Smooth muscle cell (in vitro differentiated cells): ENCODE results near the gene LRRC7. TPM values are rescaled to one million over a fixed set of nuclear protein-coding genes. Genes with fewer than 3 reads are reported as not detected.

Experiments
- DNase-seq: peaks from one replicate; lab custom pipeline; 2025; ENCODE audit not compliant: unreplicated experiment; lab: John Stamatoyannopoulos, UW
- H2AFZ ChIP-seq: fragments of 200-600 bp; sonication (generic); 2 replicates; pipeline ENCODE4 v1.6.0; 2016; ENCODE audit warnings: antibody characterized with exemption, low read depth, mild to moderate bottlenecking
- H3F3A ChIP-seq: fragments of 200-600 bp; sonication (generic); 2 replicates; pipeline ENCODE4 v1.6.0; 2017; ENCODE audit warnings: antibody characterized with exemption, low read depth
- H3K27ac ChIP-seq: fragments of 200-600 bp; sonication (generic); 2 replicates; pipeline ENCODE4 v1.5.1; 2016; ENCODE audit warnings: low read depth, mild to moderate bottlenecking
- H3K27me3 ChIP-seq: fragments of 200-600 bp; sonication (generic); 2 replicates; pipeline ENCODE4 v1.6.1; 2016; ENCODE audit warnings: low read depth, mild to moderate bottlenecking
- H3K36me3 ChIP-seq: fragments of 200-600 bp; sonication (generic); 2 replicates; pipeline ENCODE4 v1.5.1; 2016; ENCODE audit warnings: low read depth
- H3K4me1 ChIP-seq: fragments of 200-600 bp; sonication (generic); 2 replicates; pipeline ENCODE4 v1.5.1; 2016; ENCODE audit warnings: low read depth
- H3K4me2 ChIP-seq: fragments of 200-600 bp; sonication (generic); 2 replicates; pipeline ENCODE4 v1.6.0; 2016; ENCODE audit warnings: mild to moderate bottlenecking
- H3K4me3 ChIP-seq: fragments of 200-600 bp; sonication (generic); 2 replicates; pipeline ENCODE4 v1.5.1; 2016; ENCODE audit warnings: mild to moderate bottlenecking
- H3K79me2 ChIP-seq: fragments of 200-600 bp; sonication (generic); 2 replicates; pipeline ENCODE4 v1.6.0; 2016; ENCODE audit warnings: low read depth, mild to moderate bottlenecking
- H3K9ac ChIP-seq: fragments of 200-600 bp; sonication (generic); 2 replicates; pipeline ENCODE4 v1.6.0; 2016; ENCODE audit warnings: low read depth
- H3K9me3 ChIP-seq: fragments of 200-600 bp; sonication (generic); replicated peaks from 2 replicates; pipeline ENCODE4 v1.5.1; 2016; ENCODE audit warnings: low read depth
- H4K20me1 ChIP-seq: fragments of 200-600 bp; sonication (generic); 2 replicates; pipeline ENCODE4 v1.6.0; 2016; ENCODE audit warnings: low read depth
- WGBS: methylation state at CpG from one replicate; pipeline ENCODE4 v1.1.7; 2016; ENCODE audit warnings: low lambda C conversion rate; 5-methylcytosine and 5-hydroxymethylcytosine counted together
- polyA plus RNA-seq: library from polyadenylated mRNA; unstranded; fragments of >200 nt; fragmentation: Nextera tagmentation; extraction: Ambion mirVana; gene quantifications from 2 replicates; pipeline ENCODE4 v1.2.1, GENCODE V29; 2016
- total RNA-seq: library from RNA; depleted of rRNA; stranded (reverse); fragments of >200 nt; gene quantifications from 2 replicates; pipeline ENCODE4 v1.2.3, GENCODE V29; 2014
- TF ChIP-seq, protein P1 (sequence below): fragments of 200-600 bp; sonication (generic); IDR thresholded peaks from 2 replicates; pipeline ENCODE4 v1.5.1; 2017; ENCODE audit warnings: borderline replicate concordance, mild to moderate bottlenecking, antibody characterized with exemption; ENCODE audit not compliant: insufficient read depth, poor library complexity, severe bottlenecking

LRRC7 gene
- total and polyA plus RNA-seq, 2 experiments from 2014 or later = 0.04 to 0.06 TPM

DNA sequence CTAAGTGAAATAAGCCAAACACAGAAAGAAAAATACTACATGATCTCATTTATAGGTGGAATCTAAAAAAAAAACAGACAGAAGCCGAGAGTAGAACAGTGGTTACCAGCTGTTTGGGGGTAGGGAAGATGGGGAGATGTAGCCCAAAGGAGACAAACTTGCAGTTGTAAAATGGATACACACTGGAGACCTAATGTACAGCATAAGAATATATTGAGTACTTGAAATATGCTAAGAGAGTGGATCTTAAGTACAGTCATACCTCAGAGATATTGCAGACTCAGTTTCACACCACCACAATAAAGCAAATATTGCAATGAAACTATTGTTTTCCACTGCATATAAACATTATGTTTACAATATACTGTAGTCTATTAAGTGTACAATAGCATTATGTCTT is 320.9 kb downstream of the LRRC7 start:
- Histone ChIP-seq H3K4me2 (no peak overlapping the region), H3K9ac (no peak overlapping the region), H3K4me1 (no peaks in the 10 kb centered on the region), H3K27me3 (no peaks in the 10 kb centered on the region), H3K79me2 (no peaks in the 10 kb centered on the region), H4K20me1 (no peaks in the 10 kb centered on the region), H3F3A (no peaks in the 10 kb centered on the region), H3K4me3 (no peak overlapping the region), H3K36me3 (no peaks in the 10 kb centered on the region), H2AFZ (no peak overlapping the region), H3K9me3 (no peaks in the 10 kb centered on the region), H3K27ac (no peak overlapping the region)
- 86% methylated on average over 1 of the region's 1 CpG for WGBS
- no peak for DNase-seq
- TF ChIP-seq, protein P1, sequence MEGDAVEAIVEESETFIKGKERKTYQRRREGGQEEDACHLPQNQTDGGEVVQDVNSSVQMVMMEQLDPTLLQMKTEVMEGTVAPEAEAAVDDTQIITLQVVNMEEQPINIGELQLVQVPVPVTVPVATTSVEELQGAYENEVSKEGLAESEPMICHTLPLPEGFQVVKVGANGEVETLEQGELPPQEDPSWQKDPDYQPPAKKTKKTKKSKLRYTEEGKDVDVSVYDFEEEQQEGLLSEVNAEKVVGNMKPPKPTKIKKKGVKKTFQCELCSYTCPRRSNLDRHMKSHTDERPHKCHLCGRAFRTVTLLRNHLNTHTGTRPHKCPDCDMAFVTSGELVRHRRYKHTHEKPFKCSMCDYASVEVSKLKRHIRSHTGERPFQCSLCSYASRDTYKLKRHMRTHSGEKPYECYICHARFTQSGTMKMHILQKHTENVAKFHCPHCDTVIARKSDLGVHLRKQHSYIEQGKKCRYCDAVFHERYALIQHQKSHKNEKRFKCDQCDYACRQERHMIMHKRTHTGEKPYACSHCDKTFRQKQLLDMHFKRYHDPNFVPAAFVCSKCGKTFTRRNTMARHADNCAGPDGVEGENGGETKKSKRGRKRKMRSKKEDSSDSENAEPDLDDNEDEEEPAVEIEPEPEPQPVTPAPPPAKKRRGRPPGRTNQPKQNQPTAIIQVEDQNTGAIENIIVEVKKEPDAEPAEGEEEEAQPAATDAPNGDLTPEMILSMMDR = no peak

DNA sequence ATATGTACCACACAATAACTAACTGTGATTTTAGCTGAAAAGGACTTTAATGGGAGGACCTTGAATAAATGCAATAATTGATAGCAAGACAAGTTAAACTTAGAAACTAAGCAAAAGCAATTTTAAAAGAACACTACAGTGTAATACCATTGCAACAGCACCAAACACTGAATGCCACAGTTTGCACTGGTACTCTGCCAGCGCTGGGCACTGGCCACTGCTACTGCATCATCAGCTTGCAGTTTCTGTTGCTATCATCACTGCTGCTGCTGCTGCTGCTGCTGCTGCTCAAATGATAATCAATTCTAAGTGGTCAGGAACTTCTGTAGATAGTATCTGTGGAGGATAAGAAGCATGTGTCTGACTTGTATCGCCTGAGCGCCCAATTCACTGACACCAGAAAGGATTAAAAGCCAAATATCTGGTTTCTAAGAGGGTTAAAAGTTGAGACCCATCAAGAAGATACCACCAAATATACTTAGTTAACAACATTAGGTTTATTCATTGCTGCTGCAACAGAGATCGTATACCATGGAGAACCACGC is 330.8 kb downstream of the LRRC7 start:
- no peaks in the 10 kb centered on the region for H3F3A ChIP-seq
- no peak for DNase-seq
- no peaks in the 10 kb centered on the region for H3K4me1 ChIP-seq
- no peak overlapping the region for H2AFZ ChIP-seq
- no peak overlapping the region for H3K4me3 ChIP-seq
- H3K79me2 ChIP-seq = no peaks in the 10 kb centered on the region
- no peak overlapping the region for H3K4me2 ChIP-seq
- H3K9me3 ChIP-seq = no peaks in the 10 kb centered on the region
- no peak overlapping the region for H3K9ac ChIP-seq
- no peaks in the 10 kb centered on the region for H4K20me1 ChIP-seq
- H3K27me3 ChIP-seq = no peaks in the 10 kb centered on the region
- 79% methylated on average over 5 of the region's 5 CpGs for WGBS
- no peak overlapping the region for H3K27ac ChIP-seq
- H3K36me3 ChIP-seq = no peaks in the 10 kb centered on the region
- TF ChIP-seq, protein P1 = no peak

DNA sequence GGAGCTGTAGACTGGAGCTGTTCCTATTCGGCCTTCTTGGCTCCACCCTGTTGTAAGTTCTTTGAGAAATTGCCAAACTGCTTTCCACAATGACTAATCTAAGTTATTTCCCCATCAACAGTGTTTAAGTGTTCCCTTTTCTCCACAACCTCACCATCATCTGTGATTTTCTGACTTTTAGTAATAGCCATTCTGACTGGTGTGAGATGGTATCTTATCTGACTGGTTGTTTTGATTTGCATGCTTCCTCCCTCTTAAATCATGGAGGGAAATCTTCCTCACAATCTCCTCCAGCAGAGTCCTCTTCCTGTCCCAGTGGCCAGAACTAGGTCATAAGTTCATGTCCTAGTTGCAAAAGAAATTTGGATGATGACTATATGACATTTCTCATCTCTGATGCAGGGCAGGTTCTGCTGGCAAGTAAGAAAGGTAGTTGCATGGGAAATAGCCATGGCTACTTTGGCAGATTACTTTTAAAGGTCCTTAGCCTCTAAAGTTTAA is 343.6 kb downstream of the LRRC7 start:
- TF ChIP-seq, protein P1 = no peak
- no peaks in the 10 kb centered on the region for H3K36me3 ChIP-seq
- no peak for DNase-seq
- no peak overlapping the region for H2AFZ ChIP-seq
- H3K79me2 ChIP-seq = no peaks in the 10 kb centered on the region
- H4K20me1 ChIP-seq = no peaks in the 10 kb centered on the region
- H3K9ac ChIP-seq = no peak overlapping the region
- H3K4me2 ChIP-seq = no peak overlapping the region
- WGBS = 85% methylated on average over 1 of the region's 1 CpG
- H3K4me1 ChIP-seq = no peaks in the 10 kb centered on the region
- H3F3A ChIP-seq = no peaks in the 10 kb centered on the region
- no peak overlapping the region for H3K4me3 ChIP-seq
- no peaks in the 10 kb centered on the region for H3K9me3 ChIP-seq
- no peak overlapping the region for H3K27ac ChIP-seq
- no peaks in the 10 kb centered on the region for H3K27me3 ChIP-seq

DNA sequence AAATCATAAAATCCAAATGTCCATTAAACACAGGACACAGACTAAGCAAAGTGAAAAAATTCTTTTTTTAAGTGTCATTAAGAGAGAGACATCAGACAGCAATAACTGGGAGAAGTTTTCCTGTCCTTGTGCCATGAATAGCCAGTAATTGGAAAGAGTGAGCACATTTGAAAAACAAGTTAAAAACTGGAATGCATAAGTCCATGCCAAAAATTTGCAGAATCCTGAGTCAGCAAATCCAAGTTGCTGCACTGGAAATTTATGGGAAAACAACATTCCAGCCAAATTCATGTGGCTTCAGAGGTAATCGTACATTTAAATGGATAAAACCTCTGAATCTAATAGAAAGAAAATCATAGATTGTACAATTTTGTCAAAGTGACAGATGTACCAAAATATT is 346.3 kb downstream of the LRRC7 start:
- WGBS = 46% methylated on average over 1 of the region's 1 CpG

More for the DNA sequence above, 346.3 kb downstream of the LRRC7 start:
- Histone ChIP-seq H3F3A (no peaks in the 10 kb centered on the region), H3K36me3 (no peaks in the 10 kb centered on the region), H3K4me2 (no peak overlapping the region), H3K4me1 (no peaks in the 10 kb centered on the region), H3K79me2 (no peaks in the 10 kb centered on the region), H3K9ac (no peak overlapping the region), H3K27ac (no peak overlapping the region), H2AFZ (no peak overlapping the region), H4K20me1 (no peaks in the 10 kb centered on the region), H3K27me3 (no peaks in the 10 kb centered on the region), H3K9me3 (no peaks in the 10 kb centered on the region), H3K4me3 (no peak overlapping the region)
- TF ChIP-seq, protein P1 = no peak
- no peak for DNase-seq
